ENCODE measurements around the gene KDM4B.

The KDM4B gene

GRCh38 chr19:5013761-5014160 is 44.8 kb downstream of the KDM4B start:
- no peak overlapping the region for H2AFZ ChIP-seq (ENCODE audit: low read depth, low read length)
- no peak overlapping the region for H3K9ac ChIP-seq (ENCODE audit: low read depth, low read length)
- H3K36me3 ChIP-seq (ENCODE audit: insufficient read depth, low read length): peaks cover 39% of the 10 kb centered on the region
- ATAC-seq (ENCODE audit: insufficient read depth, low read depth): no peak
- no peaks in the 10 kb centered on the region for H3K27me3 ChIP-seq (ENCODE audit: insufficient read depth, low read length, poor library complexity)
- H4K20me1 ChIP-seq (ENCODE audit: insufficient read depth, low read length): peaks cover 59% of the 10 kb centered on the region
- DNase-seq: no peak
- H3K4me3 ChIP-seq (ENCODE audit: low read depth in 1 of 2, low read length in 2 of 2): no peak overlapping the region
- H3K4me1 ChIP-seq (ENCODE audit: insufficient read depth, low read length): no peaks in the 10 kb centered on the region
- peaks cover 81% of the 10 kb centered on the region for H3K79me2 ChIP-seq (ENCODE audit: insufficient read depth, low read length)
- no peak overlapping the region for H3K4me2 ChIP-seq (ENCODE audit: insufficient read depth, low read length)
- no peak overlapping the region for H3K27ac ChIP-seq (ENCODE audit: low read length)
- TF ChIP-seq, protein P1, sequence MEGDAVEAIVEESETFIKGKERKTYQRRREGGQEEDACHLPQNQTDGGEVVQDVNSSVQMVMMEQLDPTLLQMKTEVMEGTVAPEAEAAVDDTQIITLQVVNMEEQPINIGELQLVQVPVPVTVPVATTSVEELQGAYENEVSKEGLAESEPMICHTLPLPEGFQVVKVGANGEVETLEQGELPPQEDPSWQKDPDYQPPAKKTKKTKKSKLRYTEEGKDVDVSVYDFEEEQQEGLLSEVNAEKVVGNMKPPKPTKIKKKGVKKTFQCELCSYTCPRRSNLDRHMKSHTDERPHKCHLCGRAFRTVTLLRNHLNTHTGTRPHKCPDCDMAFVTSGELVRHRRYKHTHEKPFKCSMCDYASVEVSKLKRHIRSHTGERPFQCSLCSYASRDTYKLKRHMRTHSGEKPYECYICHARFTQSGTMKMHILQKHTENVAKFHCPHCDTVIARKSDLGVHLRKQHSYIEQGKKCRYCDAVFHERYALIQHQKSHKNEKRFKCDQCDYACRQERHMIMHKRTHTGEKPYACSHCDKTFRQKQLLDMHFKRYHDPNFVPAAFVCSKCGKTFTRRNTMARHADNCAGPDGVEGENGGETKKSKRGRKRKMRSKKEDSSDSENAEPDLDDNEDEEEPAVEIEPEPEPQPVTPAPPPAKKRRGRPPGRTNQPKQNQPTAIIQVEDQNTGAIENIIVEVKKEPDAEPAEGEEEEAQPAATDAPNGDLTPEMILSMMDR (IDR thresholded peaks at IDR 0.05; ENCODE audit: borderline replicate concordance, extremely low read depth, low read length, poor library complexity, severe bottlenecking): no peak
- TF ChIP-seq EZH2 (IDR thresholded peaks at IDR 0.05; ENCODE audit: borderline replicate concordance, low read depth, low read length, severe bottlenecking): no peak
- no peaks in the 10 kb centered on the region for H3K9me3 ChIP-seq (ENCODE audit: insufficient read depth, low read length, severe bottlenecking)

DNA sequence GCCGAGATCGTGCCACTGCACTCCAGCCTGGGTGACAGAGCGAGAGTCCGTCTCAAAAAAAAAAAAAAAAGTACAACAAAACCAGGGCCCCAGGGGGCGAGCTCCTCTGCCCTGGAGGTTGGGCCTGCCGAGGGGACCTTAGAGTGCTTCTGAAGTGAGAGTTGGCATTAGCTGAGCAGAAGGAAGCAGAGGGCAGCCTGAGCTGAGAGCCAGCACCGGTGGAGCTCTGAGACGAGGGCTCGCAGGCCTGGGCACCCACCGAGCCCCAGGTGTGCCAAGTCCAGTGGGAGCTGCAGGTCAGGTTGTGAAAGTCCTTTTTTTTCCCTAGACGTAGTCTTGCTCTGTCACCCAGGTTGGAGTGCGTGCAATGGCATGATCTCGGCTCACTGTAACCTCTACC is 46.0 kb downstream of the KDM4B start:
- no peak overlapping the region for H2AFZ ChIP-seq (ENCODE audit: low read depth, low read length)
- no peak overlapping the region for H3K4me2 ChIP-seq (ENCODE audit: insufficient read depth, low read length)
- no peak for ATAC-seq (ENCODE audit: insufficient read depth, low read depth)
- H3K36me3 ChIP-seq (ENCODE audit: insufficient read depth, low read length): peaks cover 51% of the 10 kb centered on the region
- H3K4me3 ChIP-seq (ENCODE audit: low read depth in 1 of 2, low read length in 2 of 2): no peak overlapping the region
- H3K9ac ChIP-seq (ENCODE audit: low read depth, low read length): no peak overlapping the region
- H3K27me3 ChIP-seq (ENCODE audit: insufficient read depth, low read length, poor library complexity): no peaks in the 10 kb centered on the region
- H3K4me1 ChIP-seq (ENCODE audit: insufficient read depth, low read length): no peaks in the 10 kb centered on the region
- H3K9me3 ChIP-seq (ENCODE audit: insufficient read depth, low read length, severe bottlenecking): no peaks in the 10 kb centered on the region
- H3K27ac ChIP-seq (ENCODE audit: low read length): no peak overlapping the region
- DNase-seq: no peak
- TF ChIP-seq, protein P1 (IDR thresholded peaks at IDR 0.05; ENCODE audit: borderline replicate concordance, extremely low read depth, low read length, poor library complexity, severe bottlenecking): no peak
- no peak for TF ChIP-seq EZH2 (IDR thresholded peaks at IDR 0.05; ENCODE audit: borderline replicate concordance, low read depth, low read length, severe bottlenecking)
- peaks cover 69% of the 10 kb centered on the region for H4K20me1 ChIP-seq (ENCODE audit: insufficient read depth, low read length)
- H3K79me2 ChIP-seq (ENCODE audit: insufficient read depth, low read length): peaks cover 81% of the 10 kb centered on the region

DNA sequence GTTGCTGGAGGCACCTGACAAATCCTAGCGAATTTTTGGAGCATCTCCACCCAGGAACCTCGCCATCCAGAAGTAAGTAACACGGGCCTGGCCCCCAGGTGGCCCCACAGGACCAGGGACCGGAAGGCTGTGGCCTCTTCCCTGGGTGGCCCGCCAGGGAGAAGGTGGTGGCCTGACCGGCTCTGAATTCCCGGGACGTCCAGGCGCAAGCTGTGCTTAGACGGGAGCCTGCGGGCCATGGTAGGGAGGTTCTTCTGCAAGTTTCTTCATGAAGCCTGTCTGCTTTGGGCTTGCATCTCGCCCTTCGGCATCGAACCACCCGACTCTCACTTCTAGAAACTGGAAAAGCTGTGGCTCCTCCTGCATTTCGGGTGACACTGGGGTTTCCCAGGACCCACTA is 47.4 kb downstream of the KDM4B start:
- Histone ChIP-seq H3K9me3 (ENCODE audit: insufficient read depth, low read length, severe bottlenecking) (no peaks in the 10 kb centered on the region), H3K4me2 (ENCODE audit: insufficient read depth, low read length) (no peak overlapping the region), H3K27ac (ENCODE audit: low read length) (no peak overlapping the region), H3K36me3 (ENCODE audit: insufficient read depth, low read length) (peaks cover 51% of the 10 kb centered on the region), H3K4me3 (ENCODE audit: low read depth in 1 of 2, low read length in 2 of 2) (no peak overlapping the region), H3K27me3 (ENCODE audit: insufficient read depth, low read length, poor library complexity) (no peaks in the 10 kb centered on the region), H2AFZ (ENCODE audit: low read depth, low read length) (no peak overlapping the region), H4K20me1 (ENCODE audit: insufficient read depth, low read length) (peaks cover 67% of the 10 kb centered on the region), H3K9ac (ENCODE audit: low read depth, low read length) (no peak overlapping the region), H3K79me2 (ENCODE audit: insufficient read depth, low read length) (peaks cover 83% of the 10 kb centered on the region), H3K4me1 (ENCODE audit: insufficient read depth, low read length) (no peaks in the 10 kb centered on the region)
- DNase-seq: no peak
- no peak for ATAC-seq (ENCODE audit: insufficient read depth, low read depth)
- TF ChIP-seq, protein P1 (IDR thresholded peaks at IDR 0.05; ENCODE audit: borderline replicate concordance, extremely low read depth, low read length, poor library complexity, severe bottlenecking): no peak
- no peak for TF ChIP-seq EZH2 (IDR thresholded peaks at IDR 0.05; ENCODE audit: borderline replicate concordance, low read depth, low read length, severe bottlenecking)

DNA sequence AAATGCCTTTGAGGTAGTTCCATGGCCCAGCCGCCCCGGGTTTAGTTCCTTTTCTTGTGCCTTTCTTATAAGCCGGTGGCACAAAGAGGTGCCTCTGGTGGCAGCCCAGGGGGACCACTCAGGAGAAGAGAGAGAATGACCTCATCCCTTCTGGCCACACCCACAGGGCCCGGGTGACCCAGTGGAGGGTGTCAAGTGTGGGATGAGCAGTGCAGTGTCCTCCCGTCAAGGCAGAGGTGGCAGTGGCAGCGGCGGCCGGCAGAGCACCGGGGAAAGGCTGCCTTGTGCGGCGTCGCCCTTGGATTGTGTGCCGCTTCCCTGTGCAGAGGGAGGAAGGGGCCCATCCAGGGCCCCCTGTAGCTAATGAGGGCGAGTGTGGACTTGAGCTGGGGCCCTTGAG is 47.9 kb downstream of the KDM4B start:
- no peaks in the 10 kb centered on the region for H3K27me3 ChIP-seq (ENCODE audit: insufficient read depth, low read length, poor library complexity)
- peaks cover 49% of the 10 kb centered on the region for H3K36me3 ChIP-seq (ENCODE audit: insufficient read depth, low read length)
- peaks cover 62% of the 10 kb centered on the region for H4K20me1 ChIP-seq (ENCODE audit: insufficient read depth, low read length)
- no peak overlapping the region for H3K9ac ChIP-seq (ENCODE audit: low read depth, low read length)
- H3K27ac ChIP-seq (ENCODE audit: low read length): no peak overlapping the region
- H3K4me3 ChIP-seq (ENCODE audit: low read depth in 1 of 2, low read length in 2 of 2): no peak overlapping the region
- H3K4me2 ChIP-seq (ENCODE audit: insufficient read depth, low read length): no peak overlapping the region
- H2AFZ ChIP-seq (ENCODE audit: low read depth, low read length): no peak overlapping the region
- TF ChIP-seq EZH2 (IDR thresholded peaks at IDR 0.05; ENCODE audit: borderline replicate concordance, low read depth, low read length, severe bottlenecking): no peak
- TF ChIP-seq, protein P1 (IDR thresholded peaks at IDR 0.05; ENCODE audit: borderline replicate concordance, extremely low read depth, low read length, poor library complexity, severe bottlenecking): no peak
- DNase-seq (no peak), ATAC-seq (ENCODE audit: insufficient read depth, low read depth) (no peak)
- H3K9me3 ChIP-seq (ENCODE audit: insufficient read depth, low read length, severe bottlenecking): no peaks in the 10 kb centered on the region
- H3K4me1 ChIP-seq (ENCODE audit: insufficient read depth, low read length): no peaks in the 10 kb centered on the region
- peaks cover 80% of the 10 kb centered on the region for H3K79me2 ChIP-seq (ENCODE audit: insufficient read depth, low read length)

Data from DND-41 (cell line).